Neuron (in vitro differentiated cells): ENCODE results near the gene ZFTA.

Experiments
- H2AFZ ChIP-seq: one replicate; pipeline ENCODE4 v1.6.1; 2013; ENCODE audit warnings: low read depth, mild to moderate bottlenecking, inconsistent platforms, low read length, moderate library complexity
- H3K27me3 ChIP-seq: one replicate; pipeline ENCODE4 v1.6.1; 2013; ENCODE audit warnings: low read length; ENCODE audit not compliant: insufficient read depth
- H3K36me3 ChIP-seq: one replicate; pipeline ENCODE4 v1.6.1; 2013; ENCODE audit warnings: low read length; ENCODE audit not compliant: insufficient read depth
- H3K4me1 ChIP-seq: one replicate; pipeline ENCODE4 v1.6.1; 2013; ENCODE audit warnings: low read length; ENCODE audit not compliant: insufficient read depth
- H3K4me3 ChIP-seq: 2 replicates; pipeline ENCODE4 v1.5.1; 2013; ENCODE audit warnings: mild to moderate bottlenecking, low read length, moderate library complexity
- H3K9me3 ChIP-seq: one replicate; pipeline ENCODE4 v1.6.1; 2013; ENCODE audit warnings: low read length

ZFTA gene

DNA sequence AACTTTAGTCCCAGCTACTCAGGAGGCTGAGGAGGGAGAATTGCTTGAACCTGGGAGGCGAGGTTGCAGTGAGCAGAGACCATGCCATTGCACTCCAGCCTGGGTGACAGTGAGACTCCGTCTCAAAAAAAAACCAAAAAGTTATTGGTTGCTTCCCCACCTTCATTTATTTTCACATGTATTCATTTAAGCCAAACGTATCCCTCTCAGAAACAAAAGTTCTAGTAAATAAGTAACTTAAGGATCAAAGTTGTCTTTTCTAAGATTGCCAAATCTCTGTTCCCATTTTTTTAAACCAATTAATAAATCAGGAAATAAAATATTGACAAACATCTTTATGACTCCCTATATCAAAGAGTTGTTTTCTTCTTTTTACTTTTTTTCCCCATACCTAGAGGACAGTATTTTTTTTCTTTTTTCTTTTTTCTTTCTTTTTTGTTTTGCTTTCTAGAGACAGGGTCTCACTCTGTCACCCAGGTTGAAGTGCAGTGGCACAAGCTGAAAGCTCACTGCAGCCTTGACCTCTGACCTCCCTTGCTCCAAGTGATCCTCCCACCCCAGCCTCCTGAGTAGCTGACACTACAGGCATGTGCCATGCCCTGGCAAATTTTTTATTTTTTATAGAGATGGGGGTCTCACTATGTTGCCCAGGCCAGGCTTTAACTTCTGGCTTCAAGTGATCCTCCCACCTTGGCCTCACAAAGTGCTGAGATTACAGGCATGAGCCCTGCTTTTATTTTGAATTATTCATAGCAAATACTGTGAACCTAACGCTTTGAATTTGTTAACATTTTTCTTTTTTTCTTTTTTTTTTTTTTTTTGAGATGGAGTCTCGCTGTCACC is 11.4 kb downstream of the ZFTA start:
- H3K4me3 ChIP-seq, result no peak overlapping the region
- no peaks in the 10 kb centered on the region for H3K9me3 ChIP-seq
- peaks cover 24% of the 10 kb centered on the region for H3K4me1 ChIP-seq
- H3K36me3 ChIP-seq, result peaks cover 65% of the 10 kb centered on the region
- H2AFZ ChIP-seq, result no peak overlapping the region
- H3K27me3 ChIP-seq, result no peaks in the 10 kb centered on the region

DNA sequence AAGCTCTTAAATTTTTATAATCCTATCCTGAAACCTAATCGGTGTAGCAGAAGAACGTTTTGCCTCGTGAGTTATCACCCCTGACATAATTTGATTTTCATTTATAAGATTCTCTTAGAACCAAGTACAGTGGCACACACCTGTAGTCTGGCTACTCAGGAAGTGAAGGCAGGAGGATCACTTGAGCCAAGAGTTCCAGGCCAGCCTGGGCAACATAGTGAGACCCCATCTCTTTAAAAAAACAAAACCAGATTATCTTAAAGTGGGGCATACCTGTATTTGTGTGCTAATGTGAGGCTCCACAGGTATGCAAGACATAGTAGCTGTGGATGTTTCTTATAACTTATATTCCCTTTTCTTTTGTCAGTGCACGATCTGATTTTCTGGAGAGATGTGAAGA is 19.0 kb downstream of the ZFTA start:
- Histone ChIP-seq H3K4me3 (no peak overlapping the region), H3K27me3 (no peaks in the 10 kb centered on the region), H2AFZ (no peak overlapping the region), H3K4me1 (no peaks in the 10 kb centered on the region), H3K9me3 (no peaks in the 10 kb centered on the region), H3K36me3 (peaks cover 43% of the 10 kb centered on the region)

DNA sequence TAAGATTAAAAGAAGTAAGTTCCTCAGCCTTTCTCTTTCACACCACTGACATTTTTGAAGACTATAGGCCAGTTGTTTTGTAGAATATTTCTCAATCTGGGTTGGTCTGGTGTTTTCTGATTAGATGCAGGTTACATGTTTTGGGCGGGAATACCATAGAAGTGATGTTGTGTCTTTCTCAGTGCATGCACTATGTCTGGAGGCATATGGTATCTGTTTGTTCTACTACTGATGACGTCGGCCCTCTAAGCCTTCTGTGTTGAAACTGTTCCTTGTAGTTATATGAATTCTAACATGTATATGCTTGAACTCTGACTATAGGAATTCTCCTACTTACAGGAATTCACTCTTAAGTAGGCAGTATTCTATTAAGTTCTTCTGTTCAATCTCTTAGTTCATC is 21.6 kb downstream of the ZFTA start:
- Histone ChIP-seq H3K27me3 (no peaks in the 10 kb centered on the region), H3K4me3 (no peak overlapping the region), H3K9me3 (no peaks in the 10 kb centered on the region), H3K4me1 (no peaks in the 10 kb centered on the region), H3K36me3 (peaks cover 25% of the 10 kb centered on the region), H2AFZ (no peak overlapping the region)

DNA sequence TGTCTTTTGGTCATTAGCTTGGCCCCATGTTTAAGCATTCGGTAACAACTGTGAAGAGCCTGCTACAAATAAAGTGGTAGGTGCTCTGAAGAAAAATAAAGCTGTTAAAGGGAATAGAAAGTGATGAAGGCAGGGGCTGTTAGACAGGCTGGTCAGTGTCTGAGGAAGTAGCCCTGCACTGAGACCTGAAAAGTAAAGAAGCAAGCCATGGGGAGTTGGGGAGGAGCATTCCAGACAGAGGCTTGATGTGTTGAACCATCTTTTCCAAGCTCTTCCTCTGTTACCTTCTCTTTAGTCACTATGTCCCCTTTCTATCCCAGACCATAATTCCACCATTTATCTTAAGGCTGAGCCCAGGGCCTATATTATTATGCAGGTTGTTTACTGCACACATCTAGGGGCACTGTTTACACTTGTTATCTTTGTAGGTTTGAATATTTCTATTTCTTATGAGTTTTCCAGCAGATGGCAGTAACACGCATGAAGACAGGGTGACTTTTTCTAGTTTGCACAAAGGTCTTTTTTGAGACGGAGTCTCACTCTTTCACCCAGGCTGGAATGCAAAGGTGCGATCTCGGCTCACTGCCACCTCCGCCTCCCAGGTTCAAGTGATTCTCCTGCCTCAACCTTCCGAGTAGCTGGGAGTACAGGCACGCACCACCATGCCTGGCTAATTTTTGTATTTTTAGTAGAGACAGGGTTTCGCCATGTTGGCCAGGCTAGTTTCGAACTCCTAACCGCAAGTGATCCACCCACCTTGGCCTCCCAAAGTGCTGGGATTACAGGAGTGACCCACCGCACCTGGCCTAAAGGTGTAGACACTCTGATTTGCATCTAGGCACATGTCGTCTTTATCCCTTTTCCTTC is 23.0 kb downstream of the ZFTA start:
- no peaks in the 10 kb centered on the region for H3K4me1 ChIP-seq
- H2AFZ ChIP-seq, result no peak overlapping the region
- no peak overlapping the region for H3K4me3 ChIP-seq
- H3K36me3 ChIP-seq, result peaks cover 17% of the 10 kb centered on the region
- no peaks in the 10 kb centered on the region for H3K9me3 ChIP-seq
- H3K27me3 ChIP-seq, result no peaks in the 10 kb centered on the region

DNA sequence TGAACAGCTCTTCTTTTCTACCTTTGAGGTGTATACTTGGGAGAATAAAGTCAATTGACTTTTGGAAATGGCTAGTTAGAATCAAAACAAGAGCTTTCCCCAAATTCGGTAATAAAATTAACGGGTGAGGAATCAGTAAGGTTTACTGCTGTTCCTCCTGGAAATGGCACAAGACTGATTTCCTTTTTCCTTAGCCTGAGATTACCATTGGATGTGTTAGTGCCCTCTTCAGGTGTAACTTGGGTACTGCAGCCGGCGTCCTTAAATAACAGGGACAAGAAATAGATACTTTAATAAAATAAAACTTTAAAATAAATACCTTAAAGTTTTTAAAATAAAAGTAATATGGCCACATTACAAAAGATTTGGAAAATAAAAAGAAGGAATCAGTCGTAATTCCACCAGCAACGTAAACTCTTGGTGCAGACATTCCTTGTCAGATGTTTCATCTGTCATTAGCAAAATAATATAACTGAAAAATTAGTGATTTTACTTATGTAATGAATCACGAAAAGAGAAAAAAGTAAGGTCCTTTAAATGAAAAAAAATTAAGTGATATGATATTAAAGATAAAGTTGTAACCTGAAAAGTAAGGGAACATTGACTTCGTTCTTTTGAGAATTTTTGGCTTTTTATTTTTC is 29.7 kb downstream of the ZFTA start:
- Histone ChIP-seq H3K4me1 (no peaks in the 10 kb centered on the region), H3K27me3 (no peaks in the 10 kb centered on the region), H3K9me3 (no peaks in the 10 kb centered on the region), H3K36me3 (peaks cover 7% of the 10 kb centered on the region), H3K4me3 (no peak overlapping the region), H2AFZ (no peak overlapping the region)

DNA sequence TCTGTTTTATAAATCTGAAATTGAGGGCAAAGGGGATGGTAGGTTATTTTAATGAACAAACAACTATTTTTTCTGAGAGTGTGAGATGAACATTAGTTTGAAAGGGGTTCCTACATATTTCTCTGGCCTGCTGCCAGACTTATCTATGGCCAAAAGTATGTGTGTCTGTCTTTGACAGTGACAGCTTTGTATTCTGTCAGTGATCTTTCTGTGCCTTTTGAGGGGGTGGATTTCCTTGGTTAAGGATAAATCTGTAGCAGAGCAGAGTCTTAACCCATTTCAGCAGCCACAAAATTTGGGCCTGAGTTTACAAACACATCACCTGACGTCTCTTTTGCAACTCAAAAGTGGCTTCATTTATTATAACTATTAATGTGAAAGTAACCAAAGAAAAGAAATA is 30.9 kb downstream of the ZFTA start:
- peaks cover 4% of the 10 kb centered on the region for H3K36me3 ChIP-seq
- H3K4me3 ChIP-seq, result no peak overlapping the region
- H3K4me1 ChIP-seq, result no peaks in the 10 kb centered on the region
- H3K9me3 ChIP-seq, result no peaks in the 10 kb centered on the region
- H3K27me3 ChIP-seq, result no peaks in the 10 kb centered on the region
- no peak overlapping the region for H2AFZ ChIP-seq

DNA sequence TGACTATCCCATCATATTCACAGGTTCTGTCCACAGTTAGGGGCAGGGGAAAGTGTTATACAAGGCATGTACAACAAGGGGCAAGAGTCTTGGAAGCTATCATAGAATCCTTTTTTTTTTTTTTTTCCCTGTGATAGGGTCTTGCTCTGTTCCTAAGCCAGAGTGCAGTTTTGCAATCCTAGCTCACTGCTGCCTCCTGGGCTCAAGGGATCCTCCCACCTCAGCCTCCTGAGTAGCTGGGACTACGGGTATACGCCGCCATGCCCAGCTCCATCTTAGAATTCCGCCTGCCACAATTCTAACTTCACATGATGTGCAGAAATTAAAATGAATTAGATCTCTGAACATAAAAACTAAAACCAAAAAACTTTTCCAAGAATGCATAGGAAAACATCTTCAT is 31.7 kb downstream of the ZFTA start:
- Histone ChIP-seq H3K9me3 (no peaks in the 10 kb centered on the region), H3K4me3 (no peak overlapping the region), H3K36me3 (peaks cover 4% of the 10 kb centered on the region), H3K27me3 (no peaks in the 10 kb centered on the region), H2AFZ (no peak overlapping the region), H3K4me1 (no peaks in the 10 kb centered on the region)

- no peak overlapping the region for H2AFZ ChIP-seq
- no peaks in the 10 kb centered on the region for H3K4me1 ChIP-seq
- peaks cover 4% of the 10 kb centered on the region for H3K36me3 ChIP-seq
- H3K27me3 ChIP-seq, result no peaks in the 10 kb centered on the region
- no peak overlapping the region for H3K4me3 ChIP-seq
- H3K9me3 ChIP-seq, result no peaks in the 10 kb centered on the region
Measured at GRCh38 chr11:63729326-63729725, 39.2 kb downstream of the ZFTA start.

DNA sequence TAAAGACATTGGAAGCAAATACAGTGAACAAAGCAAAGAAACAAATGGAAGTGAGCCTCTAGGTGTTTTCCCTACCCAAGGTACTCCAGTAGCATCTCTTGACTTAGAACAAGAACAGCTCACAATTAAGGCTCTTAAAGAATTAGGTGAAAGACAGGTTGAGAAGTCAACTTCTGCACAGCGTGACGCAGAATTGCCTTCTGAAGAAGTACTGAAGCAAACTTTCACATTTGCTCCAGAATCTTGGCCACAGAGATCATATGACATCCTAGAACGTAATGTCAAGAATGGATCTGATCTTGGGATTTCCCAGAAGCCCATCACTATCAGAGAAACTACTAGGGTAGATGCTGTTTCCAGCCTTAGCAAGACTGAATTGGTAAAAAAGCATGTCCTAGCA is 48.0 kb downstream of the ZFTA start:
- no peak overlapping the region for H3K4me3 ChIP-seq
- H3K9me3 ChIP-seq, result no peaks in the 10 kb centered on the region
- no peaks in the 10 kb centered on the region for H3K27me3 ChIP-seq
- H3K4me1 ChIP-seq, result no peaks in the 10 kb centered on the region
- H2AFZ ChIP-seq, result no peak overlapping the region
- peaks cover 18% of the 10 kb centered on the region for H3K36me3 ChIP-seq

DNA sequence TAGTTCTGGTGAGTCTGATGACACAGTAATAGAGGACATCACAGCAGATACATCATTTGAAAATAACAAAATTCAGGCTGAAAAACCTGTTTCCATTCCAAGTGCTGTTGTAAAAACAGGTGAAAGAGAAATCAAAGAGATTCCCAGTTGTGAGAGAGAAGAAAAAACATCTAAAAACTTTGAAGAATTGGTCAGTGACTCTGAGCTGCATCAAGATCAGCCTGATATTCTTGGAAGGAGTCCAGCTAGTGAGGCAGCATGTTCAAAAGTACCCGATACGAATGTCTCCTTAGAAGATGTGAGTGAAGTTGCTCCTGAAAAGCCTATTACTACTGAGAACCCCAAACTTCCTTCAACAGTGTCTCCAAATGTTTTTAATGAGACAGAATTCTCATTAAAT is 48.6 kb downstream of the ZFTA start:
- no peaks in the 10 kb centered on the region for H3K27me3 ChIP-seq
- no peak overlapping the region for H3K4me3 ChIP-seq
- peaks cover 23% of the 10 kb centered on the region for H3K36me3 ChIP-seq
- no peak overlapping the region for H2AFZ ChIP-seq
- no peaks in the 10 kb centered on the region for H3K4me1 ChIP-seq
- H3K9me3 ChIP-seq, result no peaks in the 10 kb centered on the region

DNA sequence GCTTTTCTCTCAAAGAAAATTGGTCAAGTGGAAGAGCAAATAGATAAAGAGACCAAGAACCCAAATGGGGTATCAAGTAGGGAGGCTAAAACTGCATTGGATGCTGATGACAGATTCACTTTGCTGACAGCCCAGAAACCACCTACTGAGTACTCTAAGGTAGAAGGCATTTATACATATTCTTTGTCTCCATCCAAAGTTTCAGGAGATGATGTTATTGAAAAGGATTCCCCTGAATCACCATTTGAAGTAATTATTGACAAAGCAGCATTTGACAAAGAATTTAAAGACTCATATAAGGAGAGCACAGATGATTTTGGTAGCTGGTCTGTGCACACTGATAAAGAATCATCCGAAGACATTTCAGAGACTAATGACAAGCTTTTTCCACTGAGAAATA is 49.6 kb downstream of the ZFTA start:
- Histone ChIP-seq H3K4me3 (no peak overlapping the region), H3K27me3 (no peaks in the 10 kb centered on the region), H2AFZ (no peak overlapping the region), H3K4me1 (no peaks in the 10 kb centered on the region), H3K9me3 (no peaks in the 10 kb centered on the region), H3K36me3 (peaks cover 26% of the 10 kb centered on the region)
